T-helper 2 cell treated with Interferon-gamma antibody and Interleukin-4, amounts not matched to agents 5 μg/mL and 100 μg/mL, for 36 hours (primary cell): ENCODE data around the gene SIT1.
A peak's percentile ranks its signal among the peaks of the same experiment; 100 is the strongest.

Experiments
- DNase-seq: peaks from one replicate; pipeline ENCODE4 v3.0.0; 2021; ENCODE audit warnings: low spot score
- H3K27ac Mint-ChIP-seq: one replicate; pipeline ENCODE4 v1.8.0; 2021; ENCODE audit warnings: mild to moderate bottlenecking, mixed read lengths
- H3K27me3 Mint-ChIP-seq: one replicate; pipeline ENCODE4 v1.8.0; 2021; ENCODE audit warnings: low read depth, mixed read lengths
- H3K36me3 Mint-ChIP-seq: one replicate; pipeline ENCODE4 v1.8.0; 2021; ENCODE audit warnings: low read depth, mixed read lengths
- H3K4me1 Mint-ChIP-seq: one replicate; pipeline ENCODE4 v1.8.0; 2021; ENCODE audit warnings: low read depth, mixed read lengths
- H3K4me3 Mint-ChIP-seq: one replicate; pipeline ENCODE4 v1.8.0; 2022; ENCODE audit warnings: mild to moderate bottlenecking, moderate library complexity, mixed read lengths
- H3K9me3 Mint-ChIP-seq: one replicate; pipeline ENCODE4 v1.8.0; 2021; ENCODE audit warnings: mixed read lengths

The SIT1 gene

GRCh38 chr9:35660966-35661415, 10.3 kb upstream of the SIT1 start:
- Mint-ChIP-seq H3K27me3 (peaks cover 6% of the 10 kb centered on the region), H3K27ac (peak overlapping the region; percentile 46), H3K4me3 (peak overlapping the region; percentile 61), H3K4me1 (peaks cover 74% of the 10 kb centered on the region), H3K9me3 (no peaks in the 10 kb centered on the region), H3K36me3 (peaks cover 36% of the 10 kb centered on the region)
- DNase-seq: no peak

DNA sequence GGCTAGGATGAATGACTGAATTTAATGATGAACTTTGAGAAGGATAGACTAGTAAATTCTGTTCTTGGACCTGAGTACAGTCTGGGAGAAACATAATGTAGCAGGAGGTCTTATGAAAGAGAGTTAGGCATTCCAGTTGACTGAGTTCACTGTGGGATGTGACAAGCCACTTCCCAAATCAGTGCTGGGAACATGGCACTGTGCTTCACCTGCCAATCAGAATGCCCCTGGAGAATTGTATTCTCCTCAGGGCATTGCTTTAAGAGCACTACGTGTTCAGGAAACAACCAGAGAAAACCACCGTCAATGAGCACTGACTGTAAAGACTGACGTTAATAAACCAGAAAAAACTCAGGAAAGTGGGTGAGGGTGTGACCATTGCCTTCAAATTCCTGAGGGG, 8.6 kb upstream of the SIT1 start:
- peaks cover 36% of the 10 kb centered on the region for H3K36me3 Mint-ChIP-seq
- H3K4me3 Mint-ChIP-seq: peak overlapping the region; percentile 89
- H3K4me1 Mint-ChIP-seq: peaks cover 70% of the 10 kb centered on the region
- H3K27me3 Mint-ChIP-seq: peaks cover 6% of the 10 kb centered on the region
- no peak for DNase-seq
- H3K9me3 Mint-ChIP-seq: no peaks in the 10 kb centered on the region
- peak overlapping the region; percentile 77 for H3K27ac Mint-ChIP-seq

- peak overlapping the region; percentile 89 for H3K4me3 Mint-ChIP-seq
- H3K4me1 Mint-ChIP-seq: peaks cover 66% of the 10 kb centered on the region
- peaks cover 36% of the 10 kb centered on the region for H3K36me3 Mint-ChIP-seq
- H3K9me3 Mint-ChIP-seq: no peaks in the 10 kb centered on the region
- H3K27ac Mint-ChIP-seq: peak overlapping the region; percentile 77
- peaks cover 6% of the 10 kb centered on the region for H3K27me3 Mint-ChIP-seq
- no peak for DNase-seq
These were observed 8.2 kb upstream of the SIT1 start for GRCh38 chr9:35658968-35659220.

- peaks cover 36% of the 10 kb centered on the region for H3K36me3 Mint-ChIP-seq
- peaks cover 6% of the 10 kb centered on the region for H3K27me3 Mint-ChIP-seq
- no peaks in the 10 kb centered on the region for H3K9me3 Mint-ChIP-seq
- DNase-seq: peak; percentile 86
- H3K4me1 Mint-ChIP-seq: peaks cover 62% of the 10 kb centered on the region
- peak within 1 kb of the TSS; percentile 99 for H3K27ac Mint-ChIP-seq
- H3K4me3 Mint-ChIP-seq: peak within 1 kb of the TSS; percentile 89
These were observed 7.6 kb upstream of the SIT1 start, which contains the start of gene CCDC107 for GRCh38 chr9:35658137-35658967. Gene CCDC107, plus strand, starts transcription at chr9:35658292. Its CDS starts 88 bp downstream, at chr9:35658380.

DNA sequence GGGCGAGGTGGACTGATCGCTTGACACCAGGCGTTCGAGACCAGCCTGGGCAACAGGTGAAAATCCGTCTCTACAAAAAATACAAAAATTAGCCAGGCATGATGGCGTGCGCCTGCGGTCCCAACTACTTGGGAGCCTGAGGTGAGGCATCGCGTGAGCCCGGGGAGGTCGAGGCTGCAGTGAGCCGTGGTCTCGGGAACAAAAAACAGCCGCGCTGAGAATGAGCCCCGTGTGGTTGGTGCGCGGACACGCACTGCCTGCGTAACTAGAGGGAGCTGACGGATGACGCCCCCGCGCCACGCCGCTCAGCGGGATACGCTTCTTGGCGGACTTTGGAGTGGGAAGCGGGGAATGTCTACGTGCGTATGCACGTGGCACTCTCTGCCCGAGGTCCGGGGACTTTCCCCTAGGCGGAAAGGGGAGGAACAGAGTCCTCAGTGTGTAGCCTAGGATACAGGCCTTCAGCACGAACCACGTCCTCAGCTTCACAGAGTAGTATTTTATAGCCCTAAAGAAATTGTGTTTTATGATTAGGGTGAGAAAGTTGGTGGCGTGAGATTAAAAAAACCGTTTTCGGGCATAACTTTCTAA, 6.9 kb upstream of the SIT1 start, which contains the start of gene RMRP:
Gene RMRP, minus strand, starts transcription at position 474 of the 591 bp plus-strand sequence.
- Mint-ChIP-seq H3K4me1 (peaks cover 57% of the 10 kb centered on the region), H3K27me3 (peaks cover 6% of the 10 kb centered on the region), H3K27ac (peak within 1 kb of the TSS; percentile 99), H3K4me3 (peak within 1 kb of the TSS; percentile 89), H3K36me3 (peaks cover 35% of the 10 kb centered on the region), H3K9me3 (no peaks in the 10 kb centered on the region)
- DNase-seq: peak; percentile 97

DNA sequence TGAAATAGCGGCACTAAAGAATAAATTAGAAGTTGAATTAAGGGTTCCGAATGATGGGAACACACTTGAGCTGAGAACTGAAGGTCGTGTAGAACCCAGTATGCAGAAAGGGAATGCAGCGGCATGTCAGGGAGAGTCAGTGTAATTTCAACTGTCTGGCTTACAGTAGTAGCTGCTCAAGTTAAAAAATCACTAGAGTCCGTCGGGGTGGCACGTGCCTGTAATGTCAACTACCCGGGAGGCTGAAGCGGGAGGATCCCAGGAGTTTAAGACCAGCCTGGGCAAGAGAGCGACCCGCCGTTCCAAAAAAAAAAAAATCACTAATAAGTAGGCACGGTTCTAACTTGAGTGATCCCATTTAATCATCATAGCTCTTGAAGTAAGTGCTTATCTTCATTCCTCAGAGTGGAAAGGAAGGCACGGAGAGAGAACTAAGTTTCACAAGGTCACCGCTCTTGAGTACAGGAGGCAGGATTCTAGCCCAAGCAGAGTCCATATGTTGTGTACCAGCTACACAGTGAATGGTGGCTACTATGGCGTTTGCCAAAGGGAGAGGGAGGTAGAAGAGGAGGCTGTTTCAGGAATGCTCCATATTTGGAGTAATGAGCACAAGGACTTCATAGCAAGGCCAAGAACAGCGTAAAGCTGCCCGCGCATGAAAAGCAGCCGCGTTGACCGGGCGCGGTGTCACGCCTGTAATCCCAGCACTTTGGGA, 6.3 kb upstream of the SIT1 start:
- no peak for DNase-seq
- no peaks in the 10 kb centered on the region for H3K9me3 Mint-ChIP-seq
- H3K27me3 Mint-ChIP-seq: peaks cover 6% of the 10 kb centered on the region
- peaks cover 28% of the 10 kb centered on the region for H3K36me3 Mint-ChIP-seq
- peak overlapping the region; percentile 99 for H3K27ac Mint-ChIP-seq
- H3K4me1 Mint-ChIP-seq: peaks cover 53% of the 10 kb centered on the region
- H3K4me3 Mint-ChIP-seq: peak overlapping the region; percentile 86

DNA sequence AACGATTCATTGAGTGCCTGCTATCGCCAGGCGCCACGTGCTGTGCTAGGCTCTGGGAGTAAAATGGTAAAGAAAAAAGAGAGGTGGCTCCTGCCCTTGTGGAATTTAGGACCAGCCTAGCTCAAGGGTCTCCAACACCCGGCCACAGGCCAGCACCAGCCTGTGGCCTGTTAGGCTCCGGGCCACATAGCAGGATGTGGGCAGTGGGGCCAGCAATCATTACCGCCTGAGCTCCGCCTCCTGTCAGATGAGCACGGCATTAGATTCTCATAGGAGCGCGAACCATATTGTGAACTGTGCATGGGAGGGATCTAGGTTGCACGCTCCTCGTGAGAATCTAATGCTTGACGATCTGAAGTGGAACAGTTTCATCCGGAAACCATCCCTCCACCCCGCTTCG, 5.6 kb upstream of the SIT1 start:
- Mint-ChIP-seq H3K4me1 (peaks cover 55% of the 10 kb centered on the region), H3K27me3 (peaks cover 6% of the 10 kb centered on the region), H3K4me3 (peak overlapping the region; percentile 86), H3K9me3 (no peaks in the 10 kb centered on the region), H3K27ac (no peak overlapping the region), H3K36me3 (peaks cover 26% of the 10 kb centered on the region)
- no peak for DNase-seq

- no peak for DNase-seq
- Mint-ChIP-seq H3K4me1 (peaks cover 47% of the 10 kb centered on the region), H3K27ac (no peak overlapping the region)
These were observed 2.9 kb upstream of the SIT1 start for GRCh38 chr9:35653611-35654010.

GRCh38 chr9:35652829-35653209, 2.1 kb upstream of the SIT1 start:
- H3K4me1 Mint-ChIP-seq: peaks cover 53% of the 10 kb centered on the region
- peaks cover 4% of the 10 kb centered on the region for H3K27me3 Mint-ChIP-seq
- H3K9me3 Mint-ChIP-seq: no peaks in the 10 kb centered on the region
- H3K4me3 Mint-ChIP-seq: peak overlapping the region; percentile 37
- no peak overlapping the region for H3K27ac Mint-ChIP-seq
- DNase-seq: no peak
- H3K36me3 Mint-ChIP-seq: peaks cover 20% of the 10 kb centered on the region

More at GRCh38 chr9:35653611-35654010, 2.9 kb upstream of the SIT1 start:
- Mint-ChIP-seq H3K9me3 (no peaks in the 10 kb centered on the region), H3K4me3 (no peak overlapping the region), H3K27me3 (peaks cover 6% of the 10 kb centered on the region), H3K36me3 (peaks cover 14% of the 10 kb centered on the region)

- no peaks in the 10 kb centered on the region for H3K27me3 Mint-ChIP-seq
- H3K27ac Mint-ChIP-seq: peak overlapping the region; percentile 55
- DNase-seq: no peak
- peaks cover 22% of the 10 kb centered on the region for H3K36me3 Mint-ChIP-seq
- no peaks in the 10 kb centered on the region for H3K9me3 Mint-ChIP-seq
- H3K4me1 Mint-ChIP-seq: peaks cover 52% of the 10 kb centered on the region
- peak overlapping the region; percentile 100 for H3K4me3 Mint-ChIP-seq
These were observed 1.5 kb upstream of the SIT1 start for GRCh38 chr9:35651956-35652828.

GRCh38 chr9:35649431-35650340, 1.0 kb downstream of the SIT1 start:
- H3K4me3 Mint-ChIP-seq: peak overlapping the region; percentile 100
- H3K27ac Mint-ChIP-seq: peak overlapping the region; percentile 98
- no peaks in the 10 kb centered on the region for H3K9me3 Mint-ChIP-seq
- peak; percentile 52 for DNase-seq
- peaks cover 43% of the 10 kb centered on the region for H3K4me1 Mint-ChIP-seq
- H3K27me3 Mint-ChIP-seq: no peaks in the 10 kb centered on the region
- H3K36me3 Mint-ChIP-seq: peaks cover 26% of the 10 kb centered on the region

GRCh38 chr9:35646533-35647265, 4.0 kb downstream of the SIT1 start:
- peaks cover 39% of the 10 kb centered on the region for H3K36me3 Mint-ChIP-seq
- peaks cover 44% of the 10 kb centered on the region for H3K4me1 Mint-ChIP-seq
- peak overlapping the region; percentile 100 for H3K4me3 Mint-ChIP-seq
- peak overlapping the region; percentile 98 for H3K27ac Mint-ChIP-seq
- H3K9me3 Mint-ChIP-seq: no peaks in the 10 kb centered on the region
- peak; percentile 94 for DNase-seq
- H3K27me3 Mint-ChIP-seq: no peaks in the 10 kb centered on the region
